ENCODE measurements around the gene UST. TPM values are rescaled to one million over a fixed set of nuclear protein-coding genes. Genes with fewer than 3 reads are reported as not detected.
A peak's percentile ranks its signal among the peaks of the same experiment; 100 is the strongest.

UST gene
- total RNA-seq, 1 donor from 2014 or later: 5.5 TPM

- Mint-ChIP-seq H3K27ac (ENCODE audit: unreplicated experiment) (no peak overlapping the region), H3K27me3 (ENCODE audit: low read depth) (no peaks in the 10 kb centered on the region), H3K4me3 (no peak overlapping the region), H3K4me1 (no peaks in the 10 kb centered on the region), H3K36me3 (ENCODE audit: low read depth) (no peaks in the 10 kb centered on the region), H3K9me3 (no peaks in the 10 kb centered on the region)
- no peak for DNase-seq (ENCODE audit: low read depth, low spot score)
- TF ChIP-seq CTCF (conservative IDR thresholded peaks at IDR 0.05): no peak
Measured at GRCh38 chr6:149079911-149080491, 333.2 kb downstream of the UST start.

DNA sequence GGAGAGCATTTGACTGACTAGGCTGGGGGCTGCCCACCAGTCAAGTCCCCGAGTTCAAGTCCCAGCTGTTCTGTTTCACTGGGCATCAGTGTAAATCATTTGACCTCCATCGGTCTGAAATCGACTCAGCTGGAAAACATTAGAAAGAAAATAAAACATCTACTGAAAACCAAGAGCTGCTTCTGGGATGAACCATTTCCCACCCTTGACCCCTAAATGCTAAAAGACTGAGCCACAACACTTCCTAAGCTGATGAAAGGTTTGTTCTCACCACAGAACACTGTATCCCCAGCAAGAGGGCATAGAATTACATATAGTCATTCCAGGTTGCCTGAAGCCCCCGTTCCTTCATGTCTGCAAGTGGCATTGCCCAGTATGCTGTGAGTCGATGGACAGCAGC is 333.7 kb downstream of the UST start:
- no peak overlapping the region for H3K27ac Mint-ChIP-seq (ENCODE audit: unreplicated experiment)
- no peak for DNase-seq (ENCODE audit: low read depth, low spot score)
- H3K36me3 Mint-ChIP-seq (ENCODE audit: low read depth): no peaks in the 10 kb centered on the region
- H3K9me3 Mint-ChIP-seq: no peaks in the 10 kb centered on the region
- H3K4me1 Mint-ChIP-seq: no peaks in the 10 kb centered on the region
- no peaks in the 10 kb centered on the region for H3K27me3 Mint-ChIP-seq (ENCODE audit: low read depth)
- H3K4me3 Mint-ChIP-seq: no peak overlapping the region
- no peak for TF ChIP-seq CTCF (conservative IDR thresholded peaks at IDR 0.05)

DNA sequence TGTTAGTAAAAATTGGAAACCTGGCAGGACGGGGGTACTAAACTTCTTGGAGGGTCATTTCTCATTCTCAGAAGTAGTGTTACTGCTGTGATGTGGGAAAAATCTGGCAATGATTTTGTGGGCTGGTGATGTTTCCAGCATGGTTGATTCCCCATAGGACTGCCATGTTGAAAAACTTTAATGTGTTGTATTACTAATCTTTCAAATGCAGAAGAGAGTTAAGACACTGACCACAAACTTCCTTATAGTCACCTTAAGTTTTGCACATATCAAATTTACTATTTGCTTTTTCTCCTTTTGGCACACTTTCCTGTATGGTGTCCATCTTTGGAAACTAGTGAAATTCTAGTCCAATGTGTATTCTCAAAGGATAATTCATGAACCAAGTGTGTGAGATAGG is 334.5 kb downstream of the UST start:
- TF ChIP-seq CTCF (conservative IDR thresholded peaks at IDR 0.05): no peak
- DNase-seq (ENCODE audit: low read depth, low spot score): no peak
- no peaks in the 10 kb centered on the region for H3K9me3 Mint-ChIP-seq
- no peak overlapping the region for H3K27ac Mint-ChIP-seq (ENCODE audit: unreplicated experiment)
- H3K4me1 Mint-ChIP-seq: no peaks in the 10 kb centered on the region
- no peaks in the 10 kb centered on the region for H3K27me3 Mint-ChIP-seq (ENCODE audit: low read depth)
- H3K36me3 Mint-ChIP-seq (ENCODE audit: low read depth): no peaks in the 10 kb centered on the region
- no peak overlapping the region for H3K4me3 Mint-ChIP-seq

GRCh38 chr6:149082320-149082719 is 335.5 kb downstream of the UST start:
- H3K9me3 Mint-ChIP-seq: no peaks in the 10 kb centered on the region
- no peaks in the 10 kb centered on the region for H3K36me3 Mint-ChIP-seq (ENCODE audit: low read depth)
- no peak overlapping the region for H3K4me3 Mint-ChIP-seq
- peak; percentile 80 for DNase-seq (ENCODE audit: low read depth, low spot score)
- peak; percentile 92 for TF ChIP-seq CTCF (conservative IDR thresholded peaks at IDR 0.05)
- no peaks in the 10 kb centered on the region for H3K4me1 Mint-ChIP-seq
- no peak overlapping the region for H3K27ac Mint-ChIP-seq (ENCODE audit: unreplicated experiment)
- no peaks in the 10 kb centered on the region for H3K27me3 Mint-ChIP-seq (ENCODE audit: low read depth)

DNA sequence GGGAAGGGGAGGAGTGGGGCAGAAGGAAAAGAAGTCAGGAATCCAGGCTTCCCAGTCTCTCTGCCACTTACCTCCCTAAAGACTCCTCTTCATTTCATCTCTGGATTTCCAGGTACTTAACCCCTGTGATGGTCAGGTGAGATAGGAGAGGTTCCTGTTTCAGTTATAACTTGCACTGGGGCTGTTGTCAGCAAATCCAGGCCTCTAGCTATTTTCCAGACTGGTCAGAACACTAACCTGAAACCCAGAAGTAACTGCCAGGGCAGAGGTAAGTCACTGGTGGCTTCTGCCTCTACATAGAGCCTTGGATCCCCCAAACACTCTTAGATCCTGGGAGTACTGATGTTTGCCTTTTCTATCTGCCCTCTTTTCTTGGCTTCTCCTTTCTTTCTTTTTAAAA is 337.2 kb downstream of the UST start:
- no peak overlapping the region for H3K27ac Mint-ChIP-seq (ENCODE audit: unreplicated experiment)
- no peaks in the 10 kb centered on the region for H3K36me3 Mint-ChIP-seq (ENCODE audit: low read depth)
- H3K4me1 Mint-ChIP-seq: no peaks in the 10 kb centered on the region
- DNase-seq (ENCODE audit: low read depth, low spot score): no peak
- H3K4me3 Mint-ChIP-seq: no peak overlapping the region
- no peaks in the 10 kb centered on the region for H3K9me3 Mint-ChIP-seq
- no peak for TF ChIP-seq CTCF (conservative IDR thresholded peaks at IDR 0.05)
- no peaks in the 10 kb centered on the region for H3K27me3 Mint-ChIP-seq (ENCODE audit: low read depth)
